DMS153 treated with DMSO at 0.1 percent for 48 hours (cell line): ENCODE measurements around the gene PAMR1.

Source experiments
- DNase-seq: peaks from one replicate; lab custom pipeline; 2025; ENCODE audit not compliant: unreplicated experiment; lab: John Stamatoyannopoulos, UW

The PAMR1 gene

DNA sequence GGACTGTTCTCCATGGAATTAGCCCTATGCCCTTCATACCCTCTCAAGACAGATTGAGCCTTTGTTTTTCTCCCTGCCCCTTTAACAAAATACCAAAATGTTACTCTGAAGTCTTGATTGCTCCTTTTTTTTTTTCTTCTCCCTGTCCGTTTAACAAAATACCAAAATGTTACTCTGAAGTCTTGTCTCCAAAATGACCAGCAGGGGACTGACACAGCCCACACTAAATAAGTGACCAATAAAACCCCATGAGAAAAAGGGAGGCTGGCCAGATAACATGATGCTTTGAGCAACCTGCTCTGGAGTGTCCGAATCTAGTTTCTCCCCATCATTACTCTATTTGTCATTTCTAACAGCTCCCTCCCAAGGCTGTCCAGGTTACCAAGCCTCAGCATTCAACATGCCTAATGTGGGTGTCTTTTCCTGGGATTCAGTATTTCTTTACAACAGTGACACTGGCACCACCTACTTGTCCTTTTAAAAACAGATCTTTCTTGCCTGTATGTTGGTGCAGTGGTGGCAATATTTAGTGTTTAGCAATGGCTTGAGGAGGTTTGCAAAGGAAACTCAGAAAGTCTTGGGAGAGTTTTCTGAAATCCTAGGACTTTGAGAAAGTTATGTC lies 63.4 kb downstream of the PAMR1 start:
- no peak for DNase-seq

- no peak for DNase-seq
These were observed 65.9 kb downstream of the PAMR1 start for GRCh38 chr11:35459489-35459888.

DNA sequence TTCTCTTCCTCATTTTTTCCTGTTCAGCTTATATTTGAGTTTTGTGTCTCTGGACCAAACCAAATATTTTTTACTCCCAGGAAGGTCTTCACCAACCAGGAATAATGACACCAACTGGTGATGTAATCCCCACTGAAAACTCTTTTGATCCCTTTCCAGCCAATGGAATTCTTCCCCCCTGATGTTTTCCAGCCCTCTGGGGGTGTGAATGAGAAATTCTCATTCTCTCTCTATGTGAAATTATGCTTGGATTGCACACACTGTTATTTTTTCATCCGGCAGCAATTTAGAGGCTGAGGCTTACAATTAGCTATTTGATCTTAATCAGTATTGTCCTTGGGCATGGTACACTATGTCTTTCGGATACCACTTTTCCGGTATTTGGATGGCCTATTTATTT lies 66.6 kb downstream of the PAMR1 start:
- DNase-seq, result no peak

DNA sequence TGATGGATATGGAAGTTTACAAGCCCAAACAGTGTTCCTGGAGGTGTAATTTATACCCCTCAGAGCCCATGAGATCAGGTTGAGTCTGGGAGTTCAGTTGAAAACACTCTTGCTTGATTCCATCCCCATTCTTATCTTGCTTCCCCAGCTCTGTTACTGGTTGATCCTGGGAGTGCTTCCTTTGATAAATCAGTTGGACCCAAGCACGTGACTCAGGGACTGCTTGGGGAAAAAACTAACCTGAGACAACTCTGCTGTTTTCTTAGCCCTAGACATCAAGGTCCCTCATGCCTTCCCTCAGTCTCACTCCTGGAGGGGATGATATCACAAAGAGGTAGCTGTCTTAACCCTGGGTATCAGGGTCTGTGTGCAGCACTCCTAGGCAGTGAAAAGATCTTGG lies 71.1 kb downstream of the PAMR1 start:
- DNase-seq, result no peak

DNA sequence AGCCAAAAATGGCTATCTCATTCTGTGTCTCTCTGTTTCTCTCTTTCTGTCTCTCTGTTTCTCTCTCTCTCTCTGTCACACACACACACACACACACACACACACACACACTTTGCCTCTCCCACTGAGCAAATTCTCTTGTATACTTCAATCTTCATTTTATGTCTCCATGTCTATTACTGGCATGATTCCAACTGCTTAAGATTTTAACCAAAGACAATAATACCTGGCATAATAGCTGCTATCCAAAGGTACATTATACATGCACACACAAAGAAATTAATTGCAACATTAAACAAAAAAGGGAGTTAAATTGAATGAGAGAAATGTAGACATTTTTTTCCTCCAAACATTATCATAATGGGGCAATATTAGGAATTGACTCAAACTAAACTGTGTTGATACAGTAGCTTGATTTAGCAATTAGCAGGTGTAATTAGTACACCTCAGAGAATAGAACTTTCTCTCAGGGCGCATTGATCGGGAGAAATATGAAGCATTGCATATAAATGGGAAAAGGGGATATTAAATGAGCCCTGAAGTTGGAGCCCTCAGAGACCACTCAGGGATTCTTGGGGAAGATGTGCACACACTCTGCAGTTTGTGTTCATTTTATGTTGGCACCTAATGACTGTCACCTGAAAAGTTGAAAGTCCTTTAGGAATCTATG lies 88.7 kb downstream of the PAMR1 start:
- no peak for DNase-seq

DNA sequence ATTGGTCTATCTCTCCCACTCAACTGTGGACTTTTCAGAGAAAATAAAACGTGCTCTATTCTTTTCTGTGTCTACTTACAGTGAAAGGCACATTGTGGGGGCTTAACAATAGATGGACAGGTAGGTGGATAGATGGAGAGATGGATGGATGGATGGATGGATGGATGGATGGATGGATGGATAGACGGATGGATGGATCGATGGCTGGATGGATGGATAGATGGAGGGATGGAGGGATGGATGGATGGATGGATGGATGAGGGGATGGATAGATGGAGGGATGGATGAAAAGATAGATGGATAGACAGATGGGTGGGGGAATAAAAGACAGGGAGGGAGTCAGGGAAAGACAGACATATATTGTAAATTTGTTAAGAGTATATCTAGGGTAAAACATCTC lies 91.8 kb downstream of the PAMR1 start:
- no peak for DNase-seq

- no peak for DNase-seq
These were observed 93.0 kb downstream of the PAMR1 start for GRCh38 chr11:35432464-35432863.

DNA sequence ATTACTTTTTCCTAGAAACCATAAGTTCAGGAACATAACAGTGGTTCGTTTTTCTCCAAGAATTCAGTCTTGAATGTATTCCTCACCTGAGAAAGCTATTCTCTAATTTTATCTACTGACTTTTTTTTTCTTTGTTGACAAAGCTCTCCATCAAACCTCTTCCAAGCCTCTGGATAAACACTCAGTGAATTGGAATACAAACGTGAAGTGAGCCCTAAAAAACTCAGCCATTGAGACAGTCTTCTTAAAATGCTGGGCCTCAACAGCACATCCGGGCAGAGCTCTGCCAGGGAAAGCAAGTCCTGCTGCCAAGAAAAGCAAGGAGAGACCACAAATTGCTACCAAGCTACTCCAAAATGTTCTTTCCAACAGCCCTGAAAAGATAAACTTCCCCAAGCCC lies 98.3 kb downstream of the PAMR1 start:
- no peak for DNase-seq

DNA sequence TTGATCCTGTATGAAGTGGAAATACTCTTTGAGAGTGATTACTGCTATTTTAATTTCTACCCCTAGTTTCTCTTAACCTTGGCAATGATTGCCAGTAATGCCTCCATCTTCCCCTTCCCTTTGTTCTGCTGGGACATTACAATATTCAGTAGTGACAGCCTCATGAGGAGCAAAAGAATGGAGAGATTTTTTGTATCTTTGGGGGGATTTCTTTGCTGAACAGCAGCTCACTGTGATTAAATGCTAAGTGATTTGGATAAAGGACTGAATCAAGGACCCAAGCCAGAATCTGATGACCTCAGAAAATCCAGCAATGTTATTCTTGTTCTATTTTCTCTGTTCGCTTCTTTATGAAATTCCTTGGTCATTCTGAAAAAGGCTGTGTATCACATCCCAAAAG lies 99.1 kb downstream of the PAMR1 start:
- no peak for DNase-seq

- no peak for DNase-seq
These were observed 99.7 kb downstream of the PAMR1 start for GRCh38 chr11:35425603-35426212.

DNA sequence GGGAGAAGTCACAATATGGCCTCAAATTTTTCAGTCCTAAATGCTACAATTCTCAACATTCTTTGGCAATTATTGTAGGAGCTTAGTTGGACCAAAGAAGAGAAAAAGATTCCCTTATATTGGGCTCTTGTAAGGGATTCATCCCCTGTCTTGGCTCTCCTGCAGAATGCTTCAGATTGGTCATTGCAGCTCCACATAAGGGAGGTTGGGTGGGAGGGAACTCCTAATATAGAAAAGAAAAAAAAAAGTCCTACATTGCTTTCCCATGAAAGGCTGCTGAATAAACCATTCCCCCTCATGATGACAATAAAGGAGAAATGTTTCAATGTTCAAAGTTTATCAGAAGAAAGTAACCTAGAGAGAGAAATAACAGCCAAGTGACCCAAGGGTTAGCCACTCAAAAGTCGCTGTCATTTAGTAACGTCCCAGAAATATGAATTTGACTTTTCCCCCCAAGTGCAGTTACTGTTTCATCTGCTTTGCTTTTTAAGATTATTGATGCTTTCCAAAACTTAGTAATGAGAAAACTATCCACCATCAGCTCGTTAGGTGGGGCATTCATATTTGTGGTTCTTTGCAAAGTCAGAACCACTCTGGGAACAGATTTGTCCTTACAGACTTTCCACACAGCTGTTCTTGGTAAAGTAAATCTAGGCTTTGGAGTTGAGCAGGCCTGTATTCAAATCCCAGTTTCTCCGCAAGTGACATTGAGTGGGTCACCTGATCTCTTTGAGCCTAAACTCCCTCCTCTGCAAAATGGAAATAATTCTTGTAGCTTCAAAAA lies 101.1 kb downstream of the PAMR1 start:
- DNase-seq, result no peak

GRCh38 chr11:35420371-35420770 lies 105.0 kb downstream of the PAMR1 start:
- no peak for DNase-seq

- no peak for DNase-seq
These were observed 105.5 kb downstream of the PAMR1 start for GRCh38 chr11:35419830-35420333.

DNA sequence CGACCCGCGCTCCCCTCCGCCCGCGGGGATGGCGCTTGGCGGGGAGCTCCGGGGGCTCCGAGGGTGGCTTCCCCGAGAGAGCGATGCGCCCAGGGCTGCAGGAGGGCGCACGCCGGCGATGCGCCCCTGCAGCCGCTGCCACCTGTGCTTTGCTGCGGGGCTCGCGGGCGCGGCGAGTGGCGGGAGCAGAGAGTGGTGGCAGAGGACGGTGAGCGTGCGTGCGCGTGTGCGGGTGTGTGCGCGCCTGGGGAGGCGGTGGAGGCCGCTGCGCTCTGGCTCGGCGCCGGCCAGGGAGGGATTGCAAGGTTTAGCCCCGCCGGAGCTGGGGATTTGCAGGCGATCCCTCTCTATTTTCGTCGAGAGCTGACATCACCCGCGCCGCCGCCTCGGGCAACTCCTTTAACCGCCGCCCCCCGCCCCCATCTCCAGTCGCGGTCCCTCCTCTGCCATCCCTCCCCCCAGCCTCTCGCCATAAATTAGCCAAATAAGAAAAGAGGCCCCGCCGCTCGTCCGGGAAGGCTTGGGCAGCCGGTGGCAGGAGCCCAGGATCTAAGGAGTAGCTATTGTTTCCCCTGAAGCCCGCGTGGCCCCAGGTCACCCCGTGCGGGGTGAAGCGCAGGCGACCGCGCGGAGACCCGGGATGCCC lies 106.1 kb downstream of the PAMR1 start, which contains the start of gene SLC1A2:
TSS of gene SLC1A2 (minus strand) at position 375 of the 646 bp plus-strand sequence. CDS start 592 bp downstream, outside the sequence.
- no peak for DNase-seq

DNA sequence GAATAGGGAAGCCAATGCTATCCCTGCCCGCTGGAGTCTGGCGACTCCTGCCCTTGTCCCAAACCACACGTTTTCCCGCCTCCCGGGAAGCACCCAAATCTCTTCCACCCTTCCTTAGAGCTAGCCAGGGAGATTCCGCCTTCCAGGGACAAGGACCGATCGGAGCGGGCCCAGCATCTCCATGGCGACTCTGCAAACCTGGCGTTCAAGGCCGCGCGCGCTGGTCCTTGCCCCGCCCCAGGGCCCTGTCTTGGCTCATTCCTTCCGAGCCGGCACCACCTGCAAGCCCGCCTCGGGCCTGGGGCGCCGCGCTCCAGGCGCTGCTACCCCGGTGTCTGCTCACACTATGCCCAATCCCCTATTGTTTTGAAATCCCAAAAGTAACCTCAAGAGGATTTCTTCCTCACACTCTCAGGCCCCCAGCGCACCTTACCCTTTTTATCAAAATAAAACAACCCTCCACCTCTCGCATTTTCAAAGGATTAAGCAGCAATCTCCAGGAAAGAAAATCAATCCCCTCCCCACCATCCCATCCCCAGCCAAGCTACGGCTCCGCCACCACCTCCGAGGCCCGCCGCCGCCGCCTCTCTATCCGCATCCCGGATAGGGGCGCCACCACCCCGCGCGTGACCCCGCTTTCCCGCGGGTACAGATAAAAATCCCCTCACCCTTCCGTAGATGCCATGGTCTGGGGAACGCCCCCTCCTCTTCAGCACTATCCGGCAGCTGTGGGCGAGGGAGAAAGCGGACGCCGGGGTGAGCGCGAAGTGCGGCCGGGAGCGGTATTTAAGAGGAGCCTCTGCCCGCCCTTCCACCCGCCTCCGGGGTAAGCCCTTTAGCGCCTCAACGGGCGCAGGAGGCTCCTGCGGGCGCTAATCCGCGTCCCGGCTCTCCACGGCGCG lies 106.9 kb downstream of the PAMR1 start:
- no peak for DNase-seq

- DNase-seq, result no peak
These were observed 109.9 kb downstream of the PAMR1 start for GRCh38 chr11:35415487-35415886.

- no peak for DNase-seq
These were observed 110.6 kb downstream of the PAMR1 start for GRCh38 chr11:35414776-35415175.

DNA sequence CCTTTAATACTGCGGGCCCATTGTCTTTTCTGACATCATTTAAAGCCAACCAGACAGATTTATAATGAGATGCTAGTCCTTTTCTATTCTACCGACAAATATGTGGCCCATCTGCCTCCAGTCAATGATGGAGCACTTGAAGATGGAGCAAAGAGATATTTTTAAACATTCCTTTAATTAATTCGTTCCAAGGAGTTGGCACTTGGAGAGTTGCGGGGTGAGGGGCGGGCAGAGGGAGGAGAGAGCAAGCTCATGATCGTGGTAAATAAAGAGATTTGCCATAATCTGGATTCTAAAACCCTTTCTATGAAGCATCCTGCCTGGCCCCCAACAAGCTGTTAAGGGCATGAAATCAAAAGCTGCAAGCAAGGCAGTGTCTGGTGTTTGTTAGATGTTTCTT lies 111.1 kb downstream of the PAMR1 start:
- DNase-seq, result no peak

GRCh38 chr11:35413598-35413997 lies 111.8 kb downstream of the PAMR1 start:
- DNase-seq, result no peak

DNA sequence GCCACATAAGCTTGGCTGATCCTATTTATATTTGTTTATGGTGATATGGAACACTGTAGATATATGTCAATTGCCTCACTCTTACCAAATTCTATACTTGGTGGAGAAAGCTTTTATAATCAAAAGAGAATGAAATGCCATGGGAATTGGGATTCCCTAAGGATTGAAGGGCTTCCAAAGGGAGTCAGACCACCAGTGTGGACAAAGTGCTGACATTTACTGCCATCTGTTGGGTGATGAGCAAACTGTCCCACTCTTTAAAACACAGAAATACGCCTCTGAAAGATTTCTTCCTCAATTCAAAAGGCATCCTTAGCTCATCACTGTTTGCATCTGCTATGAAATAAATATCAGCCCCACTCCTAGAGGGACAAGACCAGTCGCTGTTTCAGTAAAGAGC lies 113.1 kb downstream of the PAMR1 start:
- no peak for DNase-seq
